Neural progenitor cell (in vitro differentiated cells): ENCODE measurements around the gene CTDNEP1. TPM values are rescaled to one million over a fixed set of nuclear protein-coding genes. Genes with fewer than 3 reads are reported as not detected.

Source experiments
- DNase-seq: peaks from one replicate; pipeline ENCODE4 v3.0.0-alpha.2; 2016; ENCODE audit warnings: low spot score
- H2AFZ ChIP-seq: fragments of 200-600 bp; sonication (generic); replicated peaks from 2 replicates; pipeline ENCODE4 v1.6.1; 2016; ENCODE audit warnings: antibody characterized with exemption
- H3F3A ChIP-seq: fragments of 200-600 bp; sonication (generic); 2 replicates; pipeline ENCODE4 v1.6.1; 2016; ENCODE audit warnings: antibody characterized with exemption, low read depth
- H3K27ac ChIP-seq: fragments of 200-600 bp; sonication (generic); 2 replicates; pipeline ENCODE4 v1.5.1; 2016; ENCODE audit warnings: mild to moderate bottlenecking
- H3K27me3 ChIP-seq: fragments of 200-600 bp; sonication (generic); 2 replicates; pipeline ENCODE4 v1.6.1; 2016; ENCODE audit warnings: mild to moderate bottlenecking, moderate library complexity
- H3K36me3 ChIP-seq: fragments of 200-600 bp; sonication (generic); 2 replicates; pipeline ENCODE4 v1.5.1; 2016
- H3K4me1 ChIP-seq: fragments of 200-600 bp; sonication (generic); 2 replicates; pipeline ENCODE4 v1.6.1; 2016; ENCODE audit warnings: mixed run types
- H3K4me2 ChIP-seq: fragments of 200-600 bp; sonication (generic); 2 replicates; pipeline ENCODE4 v1.6.1; 2016
- H3K4me3 ChIP-seq: fragments of 200-600 bp; sonication (generic); 2 replicates; pipeline ENCODE4 v1.5.1; 2016
- H3K79me2 ChIP-seq: fragments of 200-600 bp; sonication (generic); 2 replicates; pipeline ENCODE4 v1.6.1; 2016; ENCODE audit warnings: low read depth
- H3K9ac ChIP-seq: fragments of 200-600 bp; sonication (generic); 2 replicates; pipeline ENCODE4 v1.6.1; 2016
- H3K9me3 ChIP-seq: fragments of 200-600 bp; sonication (generic); 2 replicates; pipeline ENCODE4 v1.5.1; 2016; ENCODE audit warnings: low read depth
- H4K20me1 ChIP-seq: fragments of 200-600 bp; sonication (generic); 2 replicates; pipeline ENCODE4 v1.6.1; 2016; ENCODE audit warnings: low read depth
- H3K27ac Mint-ChIP-seq: 3 replicates; pipeline ENCODE4 v1.8.0; 2021; ENCODE audit warnings: mixed read lengths
- H3K27me3 Mint-ChIP-seq: 2 replicates; pipeline ENCODE4 v1.8.0; 2022; ENCODE audit warnings: low read depth, mild to moderate bottlenecking, inconsistent platforms, moderate library complexity, mixed read lengths; ENCODE audit not compliant: insufficient read depth
- H3K36me3 Mint-ChIP-seq: 3 replicates; pipeline ENCODE4 v1.8.0; 2021; ENCODE audit warnings: mixed read lengths
- H3K4me1 Mint-ChIP-seq: 3 replicates; pipeline ENCODE4 v1.8.0; 2021; ENCODE audit warnings: mixed read lengths
- H3K4me3 Mint-ChIP-seq: 3 replicates; pipeline ENCODE4 v1.8.0; 2021; ENCODE audit warnings: mild to moderate bottlenecking, moderate library complexity, mixed read lengths
- H3K9me3 Mint-ChIP-seq: 3 replicates; pipeline ENCODE4 v1.8.0; 2020; ENCODE audit warnings: mixed read lengths
- EZH2 ChIP-seq: fragments of 200-600 bp; sonication (generic); IDR thresholded peaks from 2 replicates; pipeline ENCODE4 v1.6.1; 2017; ENCODE audit warnings: antibody characterized with exemption, mild to moderate bottlenecking, moderate library complexity
- EZH2phosphoT487 ChIP-seq: fragments of 200-600 bp; sonication (generic); IDR thresholded peaks from 2 replicates; pipeline ENCODE4 v1.6.1; 2017; ENCODE audit warnings: antibody characterized with exemption
- total RNA-seq: library from RNA; depleted of rRNA; stranded (reverse); fragments of >200 nt; gene quantifications from 2 replicates; pipeline ENCODE4 v1.2.3, GENCODE V29; 2015; ENCODE audit warnings: low replicate concordance
- TF ChIP-seq, protein P1 (sequence below): fragments of 200-600 bp; sonication (generic); IDR thresholded peaks from 2 replicates; pipeline ENCODE4 v1.5.1; 2017; ENCODE audit warnings: antibody characterized with exemption, mild to moderate bottlenecking

Gene CTDNEP1
- total RNA-seq, 1 donor from 2014 or later = 46.5 TPM

DNA sequence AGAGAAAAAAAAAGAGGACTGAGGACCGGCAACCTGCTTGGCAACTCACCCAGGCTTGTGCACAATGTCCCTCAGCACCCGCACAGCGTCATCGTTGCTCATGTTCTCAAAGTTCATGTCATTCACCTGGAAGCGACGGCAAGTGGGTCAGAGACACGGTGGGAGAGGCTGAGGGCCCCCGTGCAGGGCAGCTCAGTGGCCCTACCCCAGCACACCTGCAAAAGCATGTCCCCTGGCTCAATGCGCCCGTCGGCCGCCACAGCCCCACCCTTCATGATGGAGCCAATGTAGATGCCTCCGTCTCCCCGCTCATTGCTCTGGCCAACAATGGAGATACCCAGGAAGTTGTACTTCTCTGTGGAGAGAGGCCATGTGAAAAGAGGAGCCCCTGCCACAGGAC is 22.6 kb downstream of the CTDNEP1 start:
- no peaks in the 10 kb centered on the region for H3K9me3 Mint-ChIP-seq

DNA sequence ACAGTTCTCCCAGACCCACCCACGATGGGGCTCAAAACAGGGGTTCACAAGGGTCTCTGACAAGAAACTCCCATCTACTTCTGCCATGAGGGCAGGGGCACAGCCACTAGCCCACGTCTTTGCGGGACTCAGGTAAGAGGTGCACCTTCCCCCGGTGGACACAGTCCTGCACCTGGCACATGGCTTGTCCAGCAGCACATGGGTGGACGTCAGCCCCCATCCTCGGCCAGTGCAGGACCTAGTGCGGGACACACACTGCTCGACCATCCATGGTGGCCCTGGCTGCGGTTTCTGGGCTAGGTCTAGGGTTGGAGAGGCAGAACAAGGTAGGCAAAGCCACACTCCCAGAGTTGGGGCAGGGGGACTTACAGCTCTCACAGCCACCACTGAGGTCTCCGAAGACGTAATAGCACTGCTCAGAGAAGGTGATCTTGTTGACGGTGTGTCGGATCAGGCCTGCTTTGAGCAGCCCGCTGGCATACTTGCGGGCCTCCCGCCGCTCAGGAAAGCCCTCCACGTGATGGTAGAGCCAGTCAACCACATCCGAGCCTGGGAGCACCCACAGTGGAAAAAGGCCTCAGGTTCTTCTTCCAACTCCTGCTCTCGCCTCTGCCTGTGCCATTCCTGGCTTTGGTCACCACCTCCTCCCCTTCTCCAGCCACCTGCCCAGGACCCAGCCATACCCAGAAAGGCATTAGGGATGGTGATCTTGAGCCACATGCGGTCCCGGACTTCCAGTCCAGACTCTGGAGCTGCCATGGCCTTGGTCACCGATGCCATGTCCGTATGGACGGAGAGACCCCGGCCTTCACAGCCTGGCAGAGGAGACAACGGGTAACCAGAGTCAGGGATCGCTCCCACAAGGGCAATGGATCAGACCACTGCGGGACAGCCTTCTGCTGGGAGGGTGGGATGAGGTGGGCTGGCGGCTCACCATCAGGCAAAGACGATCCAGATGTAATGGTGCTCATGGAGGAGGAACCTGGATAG is 24.5 kb downstream of the CTDNEP1 start:
- Histone ChIP-seq H3K9me3 (no peaks in the 10 kb centered on the region), H3K27me3 (no peaks in the 10 kb centered on the region), H3K4me1 (peaks cover 2% of the 10 kb centered on the region), H4K20me1 (peaks cover 64% of the 10 kb centered on the region), H3K79me2 (peaks cover 24% of the 10 kb centered on the region), H3K36me3 (no peaks in the 10 kb centered on the region), H3K4me2 (no peak overlapping the region), H3K4me3 (no peak overlapping the region), H3F3A (peaks cover 17% of the 10 kb centered on the region), H2AFZ (no peak overlapping the region), H3K27ac (no peak overlapping the region), H3K9ac (no peak overlapping the region)
- Mint-ChIP-seq H3K4me3 (no peak overlapping the region), H3K9me3 (no peaks in the 10 kb centered on the region), H3K27me3 (peaks cover 4% of the 10 kb centered on the region), H3K27ac (no peak overlapping the region), H3K36me3 (peaks cover 33% of the 10 kb centered on the region), H3K4me1 (peaks cover 5% of the 10 kb centered on the region)
- TF ChIP-seq EZH2 (no peak), EZH2phosphoT487 (no peak)
- TF ChIP-seq, protein P1, sequence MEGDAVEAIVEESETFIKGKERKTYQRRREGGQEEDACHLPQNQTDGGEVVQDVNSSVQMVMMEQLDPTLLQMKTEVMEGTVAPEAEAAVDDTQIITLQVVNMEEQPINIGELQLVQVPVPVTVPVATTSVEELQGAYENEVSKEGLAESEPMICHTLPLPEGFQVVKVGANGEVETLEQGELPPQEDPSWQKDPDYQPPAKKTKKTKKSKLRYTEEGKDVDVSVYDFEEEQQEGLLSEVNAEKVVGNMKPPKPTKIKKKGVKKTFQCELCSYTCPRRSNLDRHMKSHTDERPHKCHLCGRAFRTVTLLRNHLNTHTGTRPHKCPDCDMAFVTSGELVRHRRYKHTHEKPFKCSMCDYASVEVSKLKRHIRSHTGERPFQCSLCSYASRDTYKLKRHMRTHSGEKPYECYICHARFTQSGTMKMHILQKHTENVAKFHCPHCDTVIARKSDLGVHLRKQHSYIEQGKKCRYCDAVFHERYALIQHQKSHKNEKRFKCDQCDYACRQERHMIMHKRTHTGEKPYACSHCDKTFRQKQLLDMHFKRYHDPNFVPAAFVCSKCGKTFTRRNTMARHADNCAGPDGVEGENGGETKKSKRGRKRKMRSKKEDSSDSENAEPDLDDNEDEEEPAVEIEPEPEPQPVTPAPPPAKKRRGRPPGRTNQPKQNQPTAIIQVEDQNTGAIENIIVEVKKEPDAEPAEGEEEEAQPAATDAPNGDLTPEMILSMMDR = no peak
- no peak for DNase-seq

More for the DNA sequence above, 22.6 kb downstream of the CTDNEP1 start:
- H3K36me3 ChIP-seq = no peaks in the 10 kb centered on the region
- no peak overlapping the region for H3K27ac Mint-ChIP-seq
- peaks cover 44% of the 10 kb centered on the region for H3K79me2 ChIP-seq
- H3F3A ChIP-seq = peaks cover 9% of the 10 kb centered on the region
- peaks cover 65% of the 10 kb centered on the region for H4K20me1 ChIP-seq
- H3K27me3 ChIP-seq = no peaks in the 10 kb centered on the region
- H2AFZ ChIP-seq = no peak overlapping the region
- no peak overlapping the region for H3K27ac ChIP-seq
- TF ChIP-seq EZH2phosphoT487 (no peak), EZH2 (no peak)
- TF ChIP-seq, protein P1 = no peak
- DNase-seq = no peak
- H3K9me3 ChIP-seq = no peaks in the 10 kb centered on the region
- H3K4me1 ChIP-seq = peaks cover 13% of the 10 kb centered on the region
- no peak overlapping the region for H3K4me3 ChIP-seq
- H3K4me1 Mint-ChIP-seq = peaks cover 16% of the 10 kb centered on the region
- H3K4me3 Mint-ChIP-seq = no peak overlapping the region
- peaks cover 33% of the 10 kb centered on the region for H3K36me3 Mint-ChIP-seq
- peaks cover 9% of the 10 kb centered on the region for H3K27me3 Mint-ChIP-seq
- H3K4me2 ChIP-seq = no peak overlapping the region
- H3K9ac ChIP-seq = no peak overlapping the region

DNA sequence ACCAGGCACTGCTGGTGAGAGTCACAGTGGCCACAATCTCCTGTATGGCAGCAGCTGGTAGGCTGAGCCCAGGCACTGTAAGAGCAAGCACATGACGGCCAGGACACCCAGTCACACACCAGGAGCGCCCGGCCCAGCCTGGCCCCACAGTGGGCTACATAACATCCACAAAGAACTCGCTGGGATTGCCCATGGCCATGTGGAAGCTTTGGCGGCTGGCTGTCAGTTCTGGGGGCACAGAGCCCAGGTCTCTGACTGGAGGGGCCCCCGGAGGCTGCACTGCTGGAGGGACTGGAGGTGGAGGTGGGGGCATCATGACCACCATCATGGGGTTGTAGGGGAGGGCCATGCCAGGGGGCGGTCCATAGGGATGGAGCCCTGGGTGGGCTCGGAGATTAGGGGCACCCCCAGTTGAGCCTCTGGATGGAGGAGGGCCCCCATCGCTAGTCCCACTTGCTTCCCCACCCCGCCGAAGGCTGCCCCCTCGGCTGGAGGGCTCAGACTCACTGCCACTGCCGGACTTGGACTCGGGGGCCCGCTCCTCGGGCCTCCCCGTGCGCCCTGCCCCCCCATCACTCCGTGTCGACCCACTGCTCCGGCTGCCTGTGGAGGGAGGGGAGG is 25.7 kb downstream of the CTDNEP1 start:
- Histone ChIP-seq H3K36me3 (no peaks in the 10 kb centered on the region), H2AFZ (no peak overlapping the region), H3K4me1 (peaks cover under 1% of the 10 kb centered on the region), H3K9me3 (no peaks in the 10 kb centered on the region), H3K27ac (no peak overlapping the region), H3K27me3 (no peaks in the 10 kb centered on the region), H3K4me3 (no peak overlapping the region), H3K79me2 (peaks cover 13% of the 10 kb centered on the region), H4K20me1 (peaks cover 64% of the 10 kb centered on the region), H3K4me2 (no peak overlapping the region), H3K9ac (no peak overlapping the region), H3F3A (peaks cover 29% of the 10 kb centered on the region)
- peaks cover 11% of the 10 kb centered on the region for H3K4me1 Mint-ChIP-seq
- H3K27me3 Mint-ChIP-seq = peaks cover 5% of the 10 kb centered on the region
- H3K9me3 Mint-ChIP-seq = no peaks in the 10 kb centered on the region
- TF ChIP-seq EZH2 (no peak), EZH2phosphoT487 (no peak)
- TF ChIP-seq, protein P1 = no peak
- H3K4me3 Mint-ChIP-seq = no peak overlapping the region
- DNase-seq = no peak
- no peak overlapping the region for H3K27ac Mint-ChIP-seq
- peaks cover 37% of the 10 kb centered on the region for H3K36me3 Mint-ChIP-seq
